Keratinocyte (primary cell): ENCODE measurements around the gene GTPBP1. TPM values are rescaled to one million over a fixed set of nuclear protein-coding genes. Genes with fewer than 3 reads are reported as not detected.

ENCODE experiments used
- DNase-seq: peaks from one replicate; pipeline ENCODE4 v3.0.0-alpha.2; 2011; ENCODE audit warnings: low read depth, missing footprints, low spot score
- FAIRE-seq: peaks from 2 replicates; lab custom pipeline; 2011; peaks lifted over from hg19 to GRCh38; lab: Jason Lieb, UNC
- H2AFZ ChIP-seq: 2 replicates; pipeline ENCODE4 v1.6.0; 2012; ENCODE audit warnings: low read length, control low read depth, inconsistent platforms; ENCODE audit not compliant: control insufficient read depth
- H3K27ac ChIP-seq: 2 replicates; pipeline ENCODE4 v1.5.1; 2011; ENCODE audit warnings: low read length; ENCODE audit not compliant: control insufficient read depth, insufficient read depth
- H3K27me3 ChIP-seq: 3 replicates; pipeline ENCODE4 v1.6.0; 2011; ENCODE audit warnings: low read length; ENCODE audit not compliant: control insufficient read depth, insufficient read depth; ENCODE audit errors: extremely low read depth
- H3K36me3 ChIP-seq, 2 experiments: 2 replicates in 1 of 2; 3 replicates in 1 of 2; pipeline ENCODE4 v1.5.1; 2011; ENCODE audit warnings: low read length in 2 of 2, mild to moderate bottlenecking in 1 of 2; ENCODE audit not compliant: control insufficient read depth in 2 of 2, insufficient read depth in 2 of 2; ENCODE audit errors: extremely low read depth in 1 of 2
- H3K4me1 ChIP-seq: 3 replicates; pipeline ENCODE4 v1.5.1; 2011; ENCODE audit warnings: low read length; ENCODE audit not compliant: control insufficient read depth, insufficient read depth; ENCODE audit errors: extremely low read depth
- H3K4me2 ChIP-seq: 3 replicates; pipeline ENCODE4 v1.6.0; 2011; ENCODE audit warnings: low read depth, low read length; ENCODE audit not compliant: control insufficient read depth, insufficient read depth; ENCODE audit errors: extremely low read depth
- H3K4me3 ChIP-seq, 3 experiments: fragments of 200-600 bp in 1 of 3; sonication (generic) in 1 of 3; 2 replicates in 2 of 3; 3 replicates in 1 of 3; pipeline ENCODE4 v1.5.1; 2011 to 2016; ENCODE audit warnings: low read length in 3 of 3, mild to moderate bottlenecking in 3 of 3, control low read depth in 2 of 3, inconsistent platforms in 1 of 3, low read depth in 1 of 3, mixed read lengths in 1 of 3, mixed run types in 1 of 3, moderate library complexity in 1 of 3; ENCODE audit not compliant: control insufficient read depth in 2 of 3, insufficient read depth in 2 of 3; ENCODE audit errors: extremely low read depth in 1 of 3
- H3K79me2 ChIP-seq: 2 replicates; pipeline ENCODE4 v1.6.0; 2012; ENCODE audit warnings: low read length; ENCODE audit not compliant: control insufficient read depth, insufficient read depth
- H3K9ac ChIP-seq: 3 replicates; pipeline ENCODE4 v1.6.0; 2011; ENCODE audit warnings: low read length; ENCODE audit not compliant: control insufficient read depth, insufficient read depth; ENCODE audit errors: extremely low read depth
- H3K9me1 ChIP-seq: 3 replicates; pipeline ENCODE4 v1.6.0; 2011; ENCODE audit warnings: low read length; ENCODE audit not compliant: control insufficient read depth, insufficient read depth; ENCODE audit errors: extremely low read depth
- H3K9me3 ChIP-seq: 2 replicates; pipeline ENCODE4 v1.5.1; 2012; ENCODE audit warnings: low read depth, low read length; ENCODE audit not compliant: control insufficient read depth
- H4K20me1 ChIP-seq: 3 replicates; pipeline ENCODE4 v1.6.0; 2011; ENCODE audit warnings: low read length; ENCODE audit not compliant: control insufficient read depth, insufficient read depth; ENCODE audit errors: extremely low read depth
- CTCF ChIP-seq, 3 experiments: IDR thresholded peaks in 1 of 3; conservative IDR thresholded peaks in 1 of 3; optimal IDR thresholded peaks in 1 of 3; 2 replicates in 2 of 3; 3 replicates in 1 of 3; pipeline versions ENCODE3 to v1.5.1; 2011; ENCODE audit warnings: low read length in 3 of 3, mild to moderate bottlenecking in 3 of 3, moderate library complexity in 2 of 3, control low read depth in 1 of 3, inconsistent platforms in 1 of 3; ENCODE audit not compliant: insufficient read depth in 2 of 3; ENCODE audit errors: extremely low read depth in 1 of 3
- EZH2 ChIP-seq: IDR thresholded peaks from one replicate; pipeline ENCODE4 v1.6.1; 2012; ENCODE audit warnings: inconsistent platforms, mild to moderate bottlenecking, low read length, moderate library complexity
- dilution Hi-C: fragments of 300-500 bp; cut with MboI; formaldehyde crosslinking; loops from one replicate; pipeline ENCODE4 v1.7.0; 2020; ENCODE audit warnings: low sequenced_read_pairs; ENCODE audit not compliant: extremely low pct_ligation_motif_present
- polyA plus RNA-seq, 5 experiments: library from polyadenylated mRNA; depleted of rRNA in 3 of 5; stranded (reverse) in 3 of 5; stranded (forward) in 1 of 5; unstranded in 1 of 5; fragments of >200 nt; gene quantifications; 1 replicate in 1 of 5; 2 replicates in 3 of 5; 3 replicates in 1 of 5; pipeline versions ENCODE4 v1.2.1 to v1.2.3, GENCODE V29; 2011 to 2012; ENCODE audit warnings: missing spikeins in 2 of 5, low read depth in 1 of 5, low replicate concordance in 1 of 5

GTPBP1 gene
- polyA plus RNA-seq, 1 donor (not counting 4 experiments of a cell fraction or from before 2014, with no cell fraction given), result 16.3 TPM

GRCh38 chr22:38710866-38711265, 5.1 kb downstream of the GTPBP1 start:
- Histone ChIP-seq H3K27me3 (no peaks in the 10 kb centered on the region), H2AFZ (no peak overlapping the region), H4K20me1 (peaks cover 15% of the 10 kb centered on the region), H3K4me1 (peaks cover 16% of the 10 kb centered on the region), H3K36me3 (peaks cover 4 to 24% of the 10 kb centered on the region in 2 experiments), H3K4me2 (no peak overlapping the region), H3K9me1 (peaks cover 14% of the 10 kb centered on the region), H3K4me3 (no peak overlapping the region), H3K9me3 (no peaks in the 10 kb centered on the region), H3K27ac (no peak overlapping the region), H3K79me2 (peaks cover 95% of the 10 kb centered on the region), H3K9ac (no peak overlapping the region)
- no peak for DNase-seq
- TF ChIP-seq EZH2, result no peak
- TF ChIP-seq CTCF (optimal IDR thresholded peaks at IDR 0.05 in 1 of 3, IDR thresholded peaks at IDR 0.05 in 1 of 3, conservative IDR thresholded peaks at IDR 0.05 in 1 of 3; ENCODE audit: extremely low read depth in 1 of 3, insufficient read depth in 2 of 3, low read length in 3 of 3), result no peak
- no peak for FAIRE-seq
- dilution Hi-C loops, result no loop called here

- FAIRE-seq (no peak), DNase-seq (no peak)
- H3K4me2 ChIP-seq, result no peak overlapping the region
- peaks cover 7 to 31% of the 10 kb centered on the region in 2 experiments for H3K36me3 ChIP-seq
- H3K27me3 ChIP-seq, result no peaks in the 10 kb centered on the region
- H3K9me3 ChIP-seq, result no peaks in the 10 kb centered on the region
- H3K79me2 ChIP-seq, result peaks cover 80% of the 10 kb centered on the region
- H3K27ac ChIP-seq, result no peak overlapping the region
- dilution Hi-C loops, result no loop called here
- H4K20me1 ChIP-seq, result peaks cover 15% of the 10 kb centered on the region
- H3K4me1 ChIP-seq, result peaks cover 8% of the 10 kb centered on the region
- H3K9ac ChIP-seq, result no peak overlapping the region
- TF ChIP-seq EZH2 (no peak), CTCF (optimal IDR thresholded peaks at IDR 0.05 in 1 of 3, IDR thresholded peaks at IDR 0.05 in 1 of 3, conservative IDR thresholded peaks at IDR 0.05 in 1 of 3; ENCODE audit: extremely low read depth in 1 of 3, insufficient read depth in 2 of 3, low read length in 3 of 3) (no peak)
- no peak overlapping the region for H3K4me3 ChIP-seq
- H3K9me1 ChIP-seq, result peaks cover 14% of the 10 kb centered on the region
- no peak overlapping the region for H2AFZ ChIP-seq
Measured at GRCh38 chr22:38712486-38713207, 6.9 kb downstream of the GTPBP1 start.
